Measurements from ENCODE around the gene FCHSD2. TPM values are rescaled to one million over a fixed set of nuclear protein-coding genes. Genes with fewer than 3 reads are reported as not detected.

The FCHSD2 gene
- total RNA-seq, 4 donors from 2014 or later = 6.7 to 95.7 (median 10.2) TPM

- Histone ChIP-seq H3K27ac (no peak overlapping the region), H3K9me3 (no peaks in the 10 kb centered on the region), H3K4me3 (no peak overlapping the region), H3K36me3 (no peaks in the 10 kb centered on the region), H3K4me1 (no peaks in the 10 kb centered on the region), H3K27me3 (no peaks in the 10 kb centered on the region)
- no peak for DNase-seq
- no peak for TF ChIP-seq CTCF (IDR thresholded peaks at IDR 0.05)
- no peak for TF ChIP-seq POLR2A (IDR thresholded peaks at IDR 0.05)
These were observed 22.9 kb upstream of the FCHSD2 start for GRCh38 chr11:73164803-73165540.

GRCh38 chr11:73163638-73164174 lies 21.6 kb upstream of the FCHSD2 start:
- no peaks in the 10 kb centered on the region for H3K36me3 ChIP-seq
- DNase-seq = no peak
- no peak for TF ChIP-seq POLR2A (IDR thresholded peaks at IDR 0.05)
- TF ChIP-seq CTCF (IDR thresholded peaks at IDR 0.05) = no peak
- peaks cover 0 to 6% (median 3%) of the 10 kb centered on the region in 4 donors for H3K4me1 ChIP-seq
- no peaks in the 10 kb centered on the region for H3K27me3 ChIP-seq
- H3K4me3 ChIP-seq = no peak overlapping the region
- no peaks in the 10 kb centered on the region for H3K9me3 ChIP-seq
- peak overlapping the region in 1 of 4 donors; percentile 8 for H3K27ac ChIP-seq

GRCh38 chr11:73162196-73162740 lies 20.1 kb upstream of the FCHSD2 start:
- Histone ChIP-seq H3K4me1 (peaks cover 0 to 16% (median 13%) of the 10 kb centered on the region in 4 donors), H3K4me3 (no peak overlapping the region), H3K27me3 (no peaks in the 10 kb centered on the region), H3K36me3 (no peaks in the 10 kb centered on the region), H3K9me3 (no peaks in the 10 kb centered on the region), H3K27ac (peak overlapping the region in 1 of 4 donors; percentile 8)
- no peak for DNase-seq
- TF ChIP-seq CTCF (IDR thresholded peaks at IDR 0.05) = no peak
- no peak for TF ChIP-seq POLR2A (IDR thresholded peaks at IDR 0.05)

GRCh38 chr11:73160005-73160760 lies 18.1 kb upstream of the FCHSD2 start:
- H3K9me3 ChIP-seq = no peaks in the 10 kb centered on the region
- TF ChIP-seq CTCF (IDR thresholded peaks at IDR 0.05) = no peak
- TF ChIP-seq POLR2A (IDR thresholded peaks at IDR 0.05) = no peak
- H3K4me1 ChIP-seq = peaks cover 0 to 28% (median 22%) of the 10 kb centered on the region in 4 donors
- peak in 1 of 3 donors; percentile 33 for DNase-seq
- H3K27ac ChIP-seq = peak overlapping the region in 1 of 4 donors; percentile 89
- no peaks in the 10 kb centered on the region for H3K36me3 ChIP-seq
- H3K27me3 ChIP-seq = no peaks in the 10 kb centered on the region
- H3K4me3 ChIP-seq = no peak overlapping the region

- H3K4me1 ChIP-seq = peaks cover 4 to 37% (median 30%) of the 10 kb centered on the region in 4 donors
- no peaks in the 10 kb centered on the region for H3K27me3 ChIP-seq
- no peak for TF ChIP-seq POLR2A (IDR thresholded peaks at IDR 0.05)
- DNase-seq = peak in 1 of 3 donors; percentile 34
- peak overlapping the region in 2 of 4 donors; percentile 19 to 89 for H3K27ac ChIP-seq
- H3K9me3 ChIP-seq = no peaks in the 10 kb centered on the region
- H3K4me3 ChIP-seq = no peak overlapping the region
- H3K36me3 ChIP-seq = no peaks in the 10 kb centered on the region
These were observed 17.2 kb upstream of the FCHSD2 start for GRCh38 chr11:73159297-73159696.
